Activated CD4-positive, alpha-beta T cell treated with anti-CD3 and anti-CD28 coated beads, Interleukin-10, Interleukin-2, amounts not matched to agents 100 ng/mL and 50 ng/mL, durations not matched to agents 16 hours and 8 hours (primary cell): ENCODE data around the gene ST3GAL5.
"Not testable (repeated sequence)": the region's sequence is repeated elsewhere in the genome, so short reads cannot be mapped to it uniquely, and the experiment has no call there.

Source experiments
- DNase-seq: peaks from one replicate; pipeline ENCODE4 v3.0.0-alpha.2; 2020

The ST3GAL5 gene

GRCh38 chr2:85888684-85889626 lies at the start of gene ST3GAL5:
ST3GAL5 (minus strand) TSS chr2:85888990; CDS start chr2:85888905, 85 bp downstream.
- DNase-seq: peak; percentile 91

- no peak for DNase-seq
These were observed 49.7 kb upstream of the ST3GAL5 start for GRCh38 chr2:85938456-85938855.

DNA sequence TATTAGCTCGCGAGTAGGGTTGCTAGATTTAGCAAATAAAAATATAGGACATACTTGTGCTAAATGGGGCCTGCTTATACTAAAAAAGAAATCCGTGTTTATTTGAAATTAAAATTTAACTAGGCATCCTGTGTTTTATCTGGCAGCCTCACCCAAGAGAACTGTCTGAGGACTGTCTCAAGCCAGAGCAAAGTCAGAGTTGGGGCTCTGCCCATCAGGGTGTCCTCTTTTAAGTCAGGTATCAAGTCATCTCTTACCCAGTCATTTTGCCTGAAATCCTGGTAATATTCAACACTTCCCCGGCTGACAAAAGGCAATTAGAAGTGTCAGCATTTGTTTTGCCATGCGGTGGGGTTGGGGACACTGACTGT lies 48.3 kb upstream of the ST3GAL5 start:
- no peak for DNase-seq

- DNase-seq: no peak
These were observed 47.8 kb upstream of the ST3GAL5 start for GRCh38 chr2:85936421-85937068.

DNA sequence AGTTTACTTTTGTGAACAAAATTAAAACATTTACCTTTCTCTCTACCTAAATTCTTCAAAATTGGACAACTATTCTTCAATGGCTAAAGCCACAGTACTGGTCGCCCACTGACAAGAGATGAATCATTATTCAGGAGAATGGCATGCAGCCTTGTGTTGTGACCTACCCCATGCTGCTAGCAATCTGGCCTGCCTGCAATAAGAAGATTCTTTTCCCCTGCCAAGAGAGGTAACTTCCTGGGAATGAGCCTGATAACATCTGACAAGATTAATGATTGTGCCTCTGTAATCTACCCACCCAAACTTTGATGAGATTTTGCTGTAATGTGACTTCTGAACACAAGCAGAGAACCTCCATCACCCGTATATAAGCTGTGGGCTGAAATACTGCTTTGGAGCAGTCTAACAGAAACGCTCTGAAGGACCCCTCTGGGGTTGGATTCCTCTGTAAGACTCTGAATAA lies 47.0 kb upstream of the ST3GAL5 start:
- DNase-seq: no peak

GRCh38 chr2:85935170-85935745 lies 46.5 kb upstream of the ST3GAL5 start:
- no peak for DNase-seq

- peak; percentile 18 for DNase-seq
These were observed 45.2 kb upstream of the ST3GAL5 start for GRCh38 chr2:85933753-85934594.

- not testable (repeated sequence) for DNase-seq
These were observed 42.4 kb upstream of the ST3GAL5 start for GRCh38 chr2:85931151-85931550.

DNA sequence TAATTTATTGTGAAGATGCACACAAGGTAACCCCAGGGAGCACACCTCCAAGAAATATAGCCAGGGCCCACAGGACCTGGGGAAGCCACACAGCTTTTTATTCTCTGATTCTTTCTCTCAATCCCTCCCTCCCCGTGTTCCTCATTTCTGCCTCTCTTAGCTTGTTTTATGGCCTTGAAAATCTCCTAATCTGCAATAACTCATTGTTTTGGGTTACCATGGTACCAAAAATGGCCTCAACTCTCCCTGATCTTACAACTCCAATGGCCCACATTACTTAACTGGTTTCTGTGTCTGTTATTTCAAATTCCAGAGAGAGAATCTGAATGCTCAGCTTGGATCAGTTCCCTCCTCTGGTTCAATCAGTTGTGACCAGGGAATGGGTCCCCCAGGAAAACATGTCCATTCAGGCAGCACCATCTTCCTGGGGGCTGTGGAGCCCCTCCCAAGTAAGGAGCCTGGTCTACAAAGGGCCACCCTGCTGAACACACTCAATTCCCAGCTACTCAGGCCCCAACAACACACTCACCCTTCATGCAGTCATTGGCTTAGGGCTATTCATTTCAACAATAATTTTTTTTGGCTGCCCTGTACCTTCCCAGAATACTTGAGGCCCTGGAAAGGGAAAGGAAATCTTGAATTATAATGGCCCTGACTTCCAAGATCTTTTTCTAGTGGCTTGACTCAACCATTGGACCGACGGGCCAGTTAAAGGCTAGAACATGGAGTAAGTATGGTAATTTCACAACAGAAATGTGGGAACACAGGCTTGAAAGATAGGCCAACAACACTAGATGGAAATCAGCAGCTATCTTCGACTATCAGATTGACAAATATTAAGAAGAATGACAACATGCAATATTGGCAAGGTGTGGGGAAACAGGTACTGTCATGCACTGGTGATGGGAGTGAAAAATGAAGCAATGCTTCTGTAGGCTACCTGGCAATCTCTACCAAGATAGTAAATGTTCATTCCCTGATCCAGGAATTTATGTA lies 41.6 kb upstream of the ST3GAL5 start:
- DNase-seq: no peak

- DNase-seq: no peak
These were observed 40.6 kb upstream of the ST3GAL5 start for GRCh38 chr2:85929096-85930050.

DNA sequence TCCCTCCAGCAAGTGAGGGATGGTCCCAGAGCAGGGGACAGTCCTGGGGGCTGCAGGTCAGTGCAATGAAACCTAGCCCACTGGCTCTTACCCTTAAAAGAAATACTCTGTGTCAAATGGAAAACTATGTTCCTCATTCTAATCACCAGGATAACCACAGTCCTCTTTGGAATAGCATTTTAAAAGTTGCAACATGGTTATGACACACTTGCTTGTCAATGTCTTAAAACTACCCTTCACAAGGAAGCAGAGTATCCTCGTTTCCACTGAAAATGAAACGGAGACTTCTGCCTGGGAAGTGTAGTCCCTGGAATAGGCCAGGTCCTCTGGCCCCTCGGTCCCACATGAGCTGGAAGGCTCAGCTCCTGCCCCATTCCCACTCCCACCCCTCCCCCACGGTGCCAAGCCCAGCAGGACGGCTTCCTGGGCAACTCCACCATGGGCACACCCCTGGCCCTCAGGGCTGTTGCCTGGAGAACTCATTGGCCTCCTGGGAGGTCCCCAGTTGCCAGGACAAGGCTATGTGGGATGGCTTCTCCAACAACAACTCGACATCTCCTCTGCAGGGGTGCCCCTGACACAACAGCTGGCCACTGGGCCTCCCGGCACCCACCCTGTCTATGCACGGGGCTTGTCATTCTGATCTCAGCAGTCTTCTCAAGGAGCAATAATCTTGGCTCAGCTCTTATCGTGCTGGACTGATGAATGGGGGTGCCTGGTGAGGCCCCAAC lies 38.3 kb upstream of the ST3GAL5 start:
- DNase-seq: no peak

- DNase-seq: no peak
These were observed 37.7 kb upstream of the ST3GAL5 start for GRCh38 chr2:85926526-85926925.

GRCh38 chr2:85925216-85925671 lies 36.5 kb upstream of the ST3GAL5 start:
- DNase-seq: no peak

- no peak for DNase-seq
These were observed 35.7 kb upstream of the ST3GAL5 start for GRCh38 chr2:85924522-85924921.

GRCh38 chr2:85922199-85922598 lies 33.4 kb upstream of the ST3GAL5 start:
- DNase-seq: no peak

DNA sequence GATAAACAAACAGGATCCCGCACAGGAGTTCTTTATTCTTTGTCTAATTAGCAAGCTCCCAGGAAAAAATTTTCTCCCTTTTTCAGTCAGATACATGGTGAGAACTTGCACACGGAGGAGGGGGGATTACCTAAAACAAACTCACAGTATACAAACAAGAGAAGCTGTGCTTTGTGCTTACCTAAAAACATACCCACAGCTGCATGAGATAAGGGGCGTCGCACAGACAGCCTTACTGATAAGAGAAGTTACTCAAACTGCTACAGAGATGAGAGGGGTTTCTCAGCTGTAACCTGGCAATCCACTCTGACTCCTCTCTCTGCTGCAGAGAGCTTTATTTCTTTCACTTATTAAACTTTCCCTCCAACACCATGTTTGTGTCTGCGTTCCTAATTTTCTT lies 32.9 kb upstream of the ST3GAL5 start:
- DNase-seq: no peak

DNA sequence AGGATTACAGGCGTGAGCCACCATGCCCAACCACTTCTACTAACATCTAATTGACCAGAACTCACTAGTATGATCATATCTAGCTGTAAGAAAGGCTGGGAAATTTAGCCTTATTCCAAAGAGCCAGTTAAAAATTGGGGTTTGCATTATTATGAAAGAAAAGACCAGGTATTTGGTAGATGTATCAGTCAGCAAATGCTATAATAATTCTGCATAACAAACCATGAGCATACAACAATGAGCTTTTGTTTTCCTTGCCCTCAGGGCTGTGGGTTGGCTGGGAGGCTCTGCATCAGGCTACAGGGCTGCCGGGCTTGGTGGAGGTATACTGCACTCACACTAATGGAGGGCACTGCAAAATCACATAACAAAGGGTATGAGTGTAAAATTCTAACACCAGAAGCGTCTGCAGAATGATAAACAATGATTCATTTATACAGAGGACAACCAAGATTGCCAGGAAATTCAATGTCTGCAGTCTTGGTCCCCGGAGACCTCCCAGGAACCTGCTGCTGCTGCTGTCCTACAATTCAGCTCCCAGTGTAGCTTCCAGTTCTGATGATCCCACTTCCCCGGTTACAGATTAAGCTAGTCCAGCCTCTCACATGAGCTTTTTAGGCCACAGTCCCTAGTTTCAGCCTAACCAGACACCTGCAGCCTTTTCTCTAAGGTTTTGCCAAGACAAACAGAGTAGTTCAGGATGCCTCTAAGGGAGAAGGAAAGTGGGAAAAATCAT lies 32.2 kb upstream of the ST3GAL5 start:
- no peak for DNase-seq
